HEK293 (cell line): ENCODE results near the gene RASA3.

Experiments used
- CTCF ChIA-PET: fragments of 350-600 bp; formaldehyde crosslinking; extraction: SDS; loops from one replicate; lab custom pipeline; 2021; ENCODE audit warnings: antibody characterized with exemption; lab: Yijun Ruan, JAX
- POLR2A ChIA-PET: fragments of 300-600 bp; formaldehyde crosslinking; extraction: SDS; loops from one replicate; lab custom pipeline; 2020; ENCODE audit warnings: antibody characterized with exemption, inconsistent platforms; lab: Yijun Ruan, JAX
- H3K27ac ChIP-seq: fragments of 200-500 bp; sonication (Bioruptor generic); 2 replicates; pipeline ENCODE4 v1.5.1; 2014; ENCODE audit warnings: low read depth, low read length, control low read depth, inconsistent platforms; ENCODE audit errors: extremely low read depth
- H3K36me3 ChIP-seq, 2 experiments: fragments of 200-500 bp in 1 of 2; sonication (Bioruptor generic) in 1 of 2; 1 replicate in 1 of 2; 2 replicates in 1 of 2; pipeline ENCODE4 v1.5.1; 2014 to 2017; ENCODE audit warnings: inconsistent platforms in 2 of 2, low read length in 2 of 2; ENCODE audit not compliant: control insufficient read depth in 2 of 2, insufficient read depth in 1 of 2
- H3K4me1 ChIP-seq: fragments of 200-500 bp; sonication (Bioruptor generic); 2 replicates; pipeline ENCODE4 v1.5.1; 2014; ENCODE audit warnings: mild to moderate bottlenecking, low read length, inconsistent platforms; ENCODE audit not compliant: control insufficient read depth, insufficient read depth
- H3K4me3 ChIP-seq: 2 replicates; pipeline ENCODE4 v1.5.1; 2011; ENCODE audit warnings: low read depth, mild to moderate bottlenecking, control low read depth, low read length, moderate library complexity
- H3K9me3 ChIP-seq: fragments of 200-500 bp; sonication (Bioruptor generic); 2 replicates; pipeline ENCODE4 v1.5.1; 2014; ENCODE audit warnings: low read depth, low read length, inconsistent platforms; ENCODE audit not compliant: control insufficient read depth, insufficient read depth
- EGR2 ChIP-seq: fragments of 450-650 bp; formaldehyde crosslinking; IDR thresholded peaks from 2 replicates; pipeline ENCODE4 v1.5.1; 2016; ENCODE audit warnings: low read depth, missing biosample characterization, missing genetic modification characterization
- FEZF1 ChIP-seq: fragments of 450-650 bp; formaldehyde crosslinking; IDR thresholded peaks from 2 replicates; pipeline ENCODE4 v1.5.1; 2016; ENCODE audit warnings: missing biosample characterization, missing genetic modification characterization
- HOXC10 ChIP-seq: sonication (generic); formaldehyde crosslinking; IDR thresholded peaks from 2 replicates; pipeline ENCODE4 v1.8.1; 2023; ENCODE audit warnings: mild to moderate bottlenecking, missing genetic modification reagents
- KLF10 ChIP-seq: fragments of 450-650 bp; IDR thresholded peaks from 2 replicates; pipeline ENCODE4 v1.5.1; 2018; ENCODE audit warnings: missing biosample characterization, mild to moderate bottlenecking, missing genetic modification characterization
- KLF16 ChIP-seq: fragments of 450-650 bp; formaldehyde crosslinking; IDR thresholded peaks from 2 replicates; pipeline ENCODE4 v1.5.1; 2017; ENCODE audit warnings: missing biosample characterization, missing genetic modification characterization
- ZFP3 ChIP-seq: fragments of 450-650 bp; formaldehyde crosslinking; IDR thresholded peaks from 2 replicates; pipeline ENCODE4 v1.5.1; 2016; ENCODE audit warnings: low read depth, missing biosample characterization, missing genetic modification characterization
- ZNF112 ChIP-seq: fragments of 450-650 bp; formaldehyde crosslinking; IDR thresholded peaks from 2 replicates; pipeline ENCODE4 v1.5.0; 2017; ENCODE audit warnings: missing biosample characterization, missing genetic modification characterization
- ZNF114 ChIP-seq: fragments of 450-650 bp; formaldehyde crosslinking; IDR thresholded peaks from 2 replicates; pipeline ENCODE4 v1.5.0; 2017; ENCODE audit warnings: missing biosample characterization, missing genetic modification characterization
- ZNF121 ChIP-seq: fragments of 450-650 bp; formaldehyde crosslinking; IDR thresholded peaks from 2 replicates; pipeline ENCODE4 v1.5.1; 2016; ENCODE audit warnings: missing biosample characterization, missing genetic modification characterization
- ZNF133 ChIP-seq: fragments of 450-650 bp; formaldehyde crosslinking; IDR thresholded peaks from 2 replicates; pipeline ENCODE4 v1.5.1; 2016; ENCODE audit warnings: missing biosample characterization, missing genetic modification characterization
- ZNF19 ChIP-seq: fragments of 450-650 bp; formaldehyde crosslinking; IDR thresholded peaks from 2 replicates; pipeline ENCODE4; 2016; ENCODE audit warnings: missing biosample characterization, missing genetic modification characterization, low read depth
- ZNF423 ChIP-seq: fragments of 450-650 bp; formaldehyde crosslinking; IDR thresholded peaks from 2 replicates; pipeline ENCODE4 v1.5.1; 2016; ENCODE audit warnings: missing biosample characterization, missing genetic modification characterization
- ZNF501 ChIP-seq: fragments of 450-650 bp; formaldehyde crosslinking; IDR thresholded peaks from 2 replicates; pipeline ENCODE4 v1.5.1; 2016; ENCODE audit warnings: missing biosample characterization, missing genetic modification characterization
- ZNF530 ChIP-seq: fragments of 450-650 bp; formaldehyde crosslinking; IDR thresholded peaks from 2 replicates; pipeline ENCODE4 v1.5.1; 2016; ENCODE audit warnings: low read depth, missing biosample characterization, missing genetic modification characterization
- ZNF561 ChIP-seq: fragments of 450-650 bp; IDR thresholded peaks from 2 replicates; pipeline ENCODE4 v1.5.1; 2018; ENCODE audit warnings: missing biosample characterization, missing genetic modification characterization, borderline replicate concordance
- ZNF701 ChIP-seq: fragments of 450-650 bp; formaldehyde crosslinking; IDR thresholded peaks from 2 replicates; pipeline ENCODE4 v1.5.1; 2016; ENCODE audit warnings: missing biosample characterization, missing genetic modification characterization
- ZNF776 ChIP-seq: fragments of 450-650 bp; formaldehyde crosslinking; IDR thresholded peaks from 2 replicates; pipeline ENCODE4 v1.5.0; 2017; ENCODE audit warnings: missing biosample characterization, missing genetic modification characterization, borderline replicate concordance
- ZNF785 ChIP-seq: fragments of 450-650 bp; formaldehyde crosslinking; IDR thresholded peaks from 2 replicates; pipeline ENCODE4 v1.5.1; 2016; ENCODE audit warnings: missing biosample characterization, missing genetic modification characterization
- ZNF791 ChIP-seq: fragments of 450-650 bp; formaldehyde crosslinking; IDR thresholded peaks from 2 replicates; pipeline ENCODE4 v1.5.1; 2016; ENCODE audit warnings: missing biosample characterization, missing genetic modification characterization
- ZNF792 ChIP-seq: fragments of 450-650 bp; formaldehyde crosslinking; IDR thresholded peaks from 2 replicates; pipeline ENCODE4 v1.5.1; 2016; ENCODE audit warnings: missing biosample characterization, missing genetic modification characterization
- ZNF830 ChIP-seq: fragments of 450-650 bp; IDR thresholded peaks from 2 replicates; pipeline ENCODE4 v1.5.0; 2018; ENCODE audit warnings: missing biosample characterization, missing genetic modification characterization, low read depth, mild to moderate bottlenecking, moderate library complexity
- ZNF837 ChIP-seq: fragments of 450-650 bp; formaldehyde crosslinking; IDR thresholded peaks from 2 replicates; pipeline ENCODE4 v1.5.1; 2016; ENCODE audit warnings: missing biosample characterization, missing genetic modification characterization
- TF ChIP-seq, protein P1 (sequence below): fragments of 450-650 bp; formaldehyde crosslinking; IDR thresholded peaks from 2 replicates; pipeline ENCODE4 v1.5.1; 2016; ENCODE audit warnings: missing biosample characterization, missing genetic modification characterization
- TF ChIP-seq, protein P2 (sequence below): fragments of 450-650 bp; formaldehyde crosslinking; IDR thresholded peaks from 2 replicates; pipeline ENCODE4 v1.5.1; 2016; ENCODE audit warnings: missing biosample characterization, missing genetic modification characterization
- TF ChIP-seq, protein P3 (sequence below): fragments of 450-650 bp; formaldehyde crosslinking; IDR thresholded peaks from 2 replicates; pipeline ENCODE4; 2016; ENCODE audit warnings: missing biosample characterization, missing genetic modification characterization
- TF ChIP-seq, protein P4 (sequence below): fragments of 450-650 bp; formaldehyde crosslinking; conservative IDR thresholded peaks from 2 replicates; pipeline ENCODE4 v1.5.1; 2016; ENCODE audit warnings: low read depth, missing biosample characterization, missing genetic modification characterization
- TF ChIP-seq, protein P5 (sequence below): fragments of 450-650 bp; formaldehyde crosslinking; IDR thresholded peaks from 2 replicates; pipeline ENCODE4 v1.5.1; 2016; ENCODE audit warnings: missing biosample characterization, missing genetic modification characterization

Gene RASA3

DNA sequence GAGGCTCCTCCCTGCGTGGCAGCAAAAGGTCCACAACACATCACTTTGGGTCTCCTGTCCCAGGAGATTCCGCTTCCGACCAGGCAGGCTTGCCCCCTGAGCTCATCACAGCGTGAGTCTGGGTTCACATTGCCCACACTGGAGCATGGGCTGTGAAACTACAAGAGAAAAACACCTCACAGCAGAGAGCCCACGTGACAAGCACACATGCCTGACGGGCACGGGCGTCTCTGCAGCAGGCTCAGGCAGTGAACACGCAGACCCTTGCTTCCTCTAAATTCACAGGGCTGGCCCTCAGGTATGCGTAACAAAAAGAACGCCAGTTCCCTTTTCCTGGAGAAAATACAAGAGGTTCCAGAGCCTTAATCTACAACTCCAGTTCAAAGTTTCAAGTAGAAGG is 41.9 kb downstream of the RASA3 start:
- Histone ChIP-seq H3K4me1 (no peaks in the 10 kb centered on the region), H3K36me3 (no peaks in the 10 kb centered on the region), H3K27ac (no peak overlapping the region), H3K9me3 (no peaks in the 10 kb centered on the region), H3K4me3 (no peak overlapping the region)
- TF ChIP-seq ZNF776 (tag by site-specific recombination), result no peak
- TF ChIP-seq ZNF133, result no peak
- TF ChIP-seq ZNF530 (tag by site-specific recombination), result no peak
- TF ChIP-seq ZNF561, result no peak
- TF ChIP-seq, protein P1, sequence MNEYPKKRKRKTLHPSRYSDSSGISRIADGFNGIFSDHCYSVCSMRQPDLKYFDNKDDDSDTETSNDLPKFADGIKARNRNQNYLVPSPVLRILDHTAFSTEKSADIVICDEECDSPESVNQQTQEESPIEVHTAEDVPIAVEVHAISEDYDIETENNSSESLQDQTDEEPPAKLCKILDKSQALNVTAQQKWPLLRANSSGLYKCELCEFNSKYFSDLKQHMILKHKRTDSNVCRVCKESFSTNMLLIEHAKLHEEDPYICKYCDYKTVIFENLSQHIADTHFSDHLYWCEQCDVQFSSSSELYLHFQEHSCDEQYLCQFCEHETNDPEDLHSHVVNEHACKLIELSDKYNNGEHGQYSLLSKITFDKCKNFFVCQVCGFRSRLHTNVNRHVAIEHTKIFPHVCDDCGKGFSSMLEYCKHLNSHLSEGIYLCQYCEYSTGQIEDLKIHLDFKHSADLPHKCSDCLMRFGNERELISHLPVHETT (tag by site-specific recombination), result no peak
- TF ChIP-seq KLF16, result no peak
- no peak for TF ChIP-seq ZNF837 (tag by site-specific recombination)
- TF ChIP-seq, protein P2, sequence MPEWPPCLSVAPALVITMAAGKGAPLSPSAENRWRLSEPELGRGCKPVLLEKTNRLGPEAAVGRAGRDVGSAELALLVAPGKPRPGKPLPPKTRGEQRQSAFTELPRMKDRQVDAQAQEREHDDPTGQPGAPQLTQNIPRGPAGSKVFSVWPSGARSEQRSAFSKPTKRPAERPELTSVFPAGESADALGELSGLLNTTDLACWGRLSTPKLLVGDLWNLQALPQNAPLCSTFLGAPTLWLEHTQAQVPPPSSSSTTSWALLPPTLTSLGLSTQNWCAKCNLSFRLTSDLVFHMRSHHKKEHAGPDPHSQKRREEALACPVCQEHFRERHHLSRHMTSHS, result no peak
- ChIA-PET CTCF (no interaction called here), POLR2A (no interaction called here)

DNA sequence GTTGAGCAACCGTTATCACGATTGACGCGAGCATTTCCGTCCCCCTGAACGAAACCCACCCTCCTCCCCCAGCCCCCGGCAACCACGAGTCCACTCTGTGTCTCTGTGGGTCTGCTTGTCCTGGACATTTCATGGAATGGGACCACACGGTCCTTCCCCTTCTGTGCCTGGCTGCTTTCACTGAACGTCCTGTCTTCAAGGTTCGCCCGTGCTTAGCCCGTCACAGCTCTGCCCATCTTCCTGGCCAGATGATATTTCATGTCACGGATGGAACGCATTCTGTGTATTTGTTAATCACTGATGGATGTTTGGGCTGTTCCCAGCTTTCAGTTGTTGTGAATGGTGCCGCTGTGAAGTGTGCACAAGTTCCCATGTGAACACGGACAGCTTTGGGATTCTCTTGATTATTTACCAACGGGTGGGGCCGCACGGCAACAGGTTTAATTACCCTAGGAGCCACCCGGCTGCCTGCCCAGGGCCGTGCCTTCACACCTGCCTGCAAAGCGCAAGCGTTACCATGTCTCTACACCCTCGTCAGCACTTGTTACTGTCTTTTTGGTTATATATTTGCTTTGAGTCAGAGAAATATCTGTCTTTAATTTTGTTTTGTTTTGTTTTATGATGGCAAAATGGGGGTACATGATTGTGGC is 42.5 kb downstream of the RASA3 start:
- no peak overlapping the region for H3K27ac ChIP-seq
- CTCF ChIA-PET, result no interaction called here
- POLR2A ChIA-PET, result no interaction called here
- no peaks in the 10 kb centered on the region for H3K36me3 ChIP-seq
- TF ChIP-seq ZNF114 (tag by site-specific recombination), result no peak
- no peak for TF ChIP-seq ZNF423 (tag by site-specific recombination)
- TF ChIP-seq ZNF785 (tag by site-specific recombination), result no peak
- no peak for TF ChIP-seq ZNF121 (tag by site-specific recombination)
- TF ChIP-seq HOXC10 (CRISPR knock-in tag), result no peak
- TF ChIP-seq ZNF792 (tag by site-specific recombination), result no peak
- no peak for TF ChIP-seq ZNF501 (tag by site-specific recombination)
- TF ChIP-seq ZNF561, result no peak
- TF ChIP-seq, protein P3, sequence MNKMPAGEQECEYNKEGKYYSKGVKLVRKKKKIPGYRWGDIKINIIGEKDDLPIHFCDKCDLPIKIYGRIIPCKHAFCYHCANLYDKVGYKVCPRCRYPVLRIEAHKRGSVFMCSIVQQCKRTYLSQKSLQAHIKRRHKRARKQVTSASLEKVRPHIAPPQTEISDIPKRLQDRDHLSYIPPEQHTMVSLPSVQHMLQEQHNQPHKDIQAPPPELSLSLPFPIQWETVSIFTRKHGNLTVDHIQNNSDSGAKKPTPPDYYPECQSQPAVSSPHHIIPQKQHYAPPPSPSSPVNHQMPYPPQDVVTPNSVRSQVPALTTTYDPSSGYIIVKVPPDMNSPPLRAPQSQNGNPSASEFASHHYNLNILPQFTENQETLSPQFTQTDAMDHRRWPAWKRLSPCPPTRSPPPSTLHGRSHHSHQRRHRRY, result no peak
- TF ChIP-seq ZNF19, result no peak
- TF ChIP-seq ZFP3, result no peak
- TF ChIP-seq EGR2 (tag by site-specific recombination), result no peak
- no peak for TF ChIP-seq ZNF112 (tag by site-specific recombination)
- no peak for TF ChIP-seq ZNF701
- no peak for TF ChIP-seq ZNF791 (tag by site-specific recombination)
- no peak for TF ChIP-seq KLF10
- TF ChIP-seq, protein P4, sequence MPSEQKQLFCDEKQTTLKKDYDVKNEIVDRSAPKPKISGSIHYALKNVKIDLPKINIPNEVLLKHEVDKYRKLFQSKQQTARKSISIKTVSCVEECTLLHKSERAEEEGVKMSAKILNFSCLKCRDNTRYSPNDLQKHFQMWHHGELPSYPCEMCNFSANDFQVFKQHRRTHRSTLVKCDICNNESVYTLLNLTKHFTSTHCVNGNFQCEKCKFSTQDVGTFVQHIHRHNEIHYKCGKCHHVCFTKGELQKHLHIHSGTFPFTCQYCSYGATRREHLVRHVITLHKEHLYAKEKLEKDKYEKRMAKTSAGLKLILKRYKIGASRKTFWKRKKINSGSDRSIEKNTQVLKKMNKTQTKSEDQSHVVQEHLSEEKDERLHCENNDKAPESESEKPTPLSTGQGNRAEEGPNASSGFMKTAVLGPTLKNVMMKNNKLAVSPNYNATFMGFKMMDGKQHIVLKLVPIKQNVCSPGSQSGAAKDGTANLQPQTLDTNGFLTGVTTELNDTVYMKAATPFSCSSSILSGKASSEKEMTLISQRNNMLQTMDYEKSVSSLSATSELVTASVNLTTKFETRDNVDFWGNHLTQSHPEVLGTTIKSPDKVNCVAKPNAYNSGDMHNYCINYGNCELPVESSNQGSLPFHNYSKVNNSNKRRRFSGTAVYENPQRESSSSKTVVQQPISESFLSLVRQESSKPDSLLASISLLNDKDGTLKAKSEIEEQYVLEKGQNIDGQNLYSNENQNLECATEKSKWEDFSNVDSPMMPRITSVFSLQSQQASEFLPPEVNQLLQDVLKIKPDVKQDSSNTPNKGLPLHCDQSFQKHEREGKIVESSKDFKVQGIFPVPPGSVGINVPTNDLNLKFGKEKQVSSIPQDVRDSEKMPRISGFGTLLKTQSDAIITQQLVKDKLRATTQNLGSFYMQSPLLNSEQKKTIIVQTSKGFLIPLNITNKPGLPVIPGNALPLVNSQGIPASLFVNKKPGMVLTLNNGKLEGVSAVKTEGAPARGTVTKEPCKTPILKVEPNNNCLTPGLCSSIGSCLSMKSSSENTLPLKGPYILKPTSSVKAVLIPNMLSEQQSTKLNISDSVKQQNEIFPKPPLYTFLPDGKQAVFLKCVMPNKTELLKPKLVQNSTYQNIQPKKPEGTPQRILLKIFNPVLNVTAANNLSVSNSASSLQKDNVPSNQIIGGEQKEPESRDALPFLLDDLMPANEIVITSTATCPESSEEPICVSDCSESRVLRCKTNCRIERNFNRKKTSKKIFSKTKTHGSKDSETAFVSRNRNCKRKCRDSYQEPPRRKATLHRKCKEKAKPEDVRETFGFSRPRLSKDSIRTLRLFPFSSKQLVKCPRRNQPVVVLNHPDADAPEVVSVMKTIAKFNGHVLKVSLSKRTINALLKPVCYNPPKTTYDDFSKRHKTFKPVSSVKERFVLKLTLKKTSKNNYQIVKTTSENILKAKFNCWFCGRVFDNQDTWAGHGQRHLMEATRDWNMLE, result no peak
- TF ChIP-seq, protein P5, sequence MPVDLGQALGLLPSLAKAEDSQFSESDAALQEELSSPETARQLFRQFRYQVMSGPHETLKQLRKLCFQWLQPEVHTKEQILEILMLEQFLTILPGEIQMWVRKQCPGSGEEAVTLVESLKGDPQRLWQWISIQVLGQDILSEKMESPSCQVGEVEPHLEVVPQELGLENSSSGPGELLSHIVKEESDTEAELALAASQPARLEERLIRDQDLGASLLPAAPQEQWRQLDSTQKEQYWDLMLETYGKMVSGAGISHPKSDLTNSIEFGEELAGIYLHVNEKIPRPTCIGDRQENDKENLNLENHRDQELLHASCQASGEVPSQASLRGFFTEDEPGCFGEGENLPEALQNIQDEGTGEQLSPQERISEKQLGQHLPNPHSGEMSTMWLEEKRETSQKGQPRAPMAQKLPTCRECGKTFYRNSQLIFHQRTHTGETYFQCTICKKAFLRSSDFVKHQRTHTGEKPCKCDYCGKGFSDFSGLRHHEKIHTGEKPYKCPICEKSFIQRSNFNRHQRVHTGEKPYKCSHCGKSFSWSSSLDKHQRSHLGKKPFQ (tag by site-specific recombination), result no peak
- TF ChIP-seq ZNF830, result no peak
- no peak for TF ChIP-seq FEZF1
- no peaks in the 10 kb centered on the region for H3K9me3 ChIP-seq
- no peaks in the 10 kb centered on the region for H3K4me1 ChIP-seq
- no peak overlapping the region for H3K4me3 ChIP-seq
